TTC549 (cell line): ENCODE data around the gene ADK.

Experiments used
- FAIRE-seq: peaks from 2 replicates; lab custom pipeline; 2012; peaks lifted over from hg19 to GRCh38; lab: Jason Lieb, UNC

ADK gene

GRCh38 chr10:74365109-74365508, 214.1 kb downstream of the ADK start:
- no peak for FAIRE-seq

GRCh38 chr10:74371696-74372095, 220.7 kb downstream of the ADK start:
- FAIRE-seq: no peak

DNA sequence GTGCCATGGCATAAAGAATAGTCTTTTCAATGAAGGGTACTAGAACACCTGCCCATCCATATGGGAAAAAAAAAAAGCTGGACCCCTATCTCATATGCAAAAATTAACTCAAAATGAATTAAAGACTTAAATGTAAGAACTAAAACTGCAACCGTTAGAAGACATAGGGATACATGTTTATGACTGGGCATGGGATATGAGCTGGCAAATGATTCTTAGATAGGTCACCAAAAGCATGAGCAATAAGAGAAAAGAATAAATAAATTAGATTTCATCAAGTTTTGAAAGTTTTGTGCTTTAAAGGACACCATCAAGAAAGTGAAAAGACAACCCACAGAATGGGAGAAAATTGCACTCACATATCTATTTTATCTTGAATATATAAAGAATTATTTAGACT, 222.0 kb downstream of the ADK start:
- no peak for FAIRE-seq

DNA sequence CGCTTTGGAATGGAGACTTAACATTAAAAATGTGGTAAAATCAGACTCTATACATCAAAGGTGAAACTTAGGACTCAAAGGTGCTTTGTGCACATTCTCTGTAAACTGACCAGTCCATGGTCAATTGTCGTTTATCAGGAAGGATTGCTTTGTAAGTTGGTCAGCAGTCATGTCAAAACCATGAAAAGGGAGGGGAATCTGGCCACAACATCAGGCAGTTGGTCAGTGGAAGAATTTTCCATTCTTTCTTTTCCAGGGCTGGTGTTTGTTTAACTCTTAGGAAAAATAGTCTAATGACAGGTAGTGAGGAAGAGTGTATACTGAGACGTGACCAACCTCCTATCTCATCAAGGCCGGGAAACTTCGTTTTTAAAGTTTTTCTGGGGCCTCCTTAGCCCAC, 226.5 kb downstream of the ADK start:
- FAIRE-seq: no peak

DNA sequence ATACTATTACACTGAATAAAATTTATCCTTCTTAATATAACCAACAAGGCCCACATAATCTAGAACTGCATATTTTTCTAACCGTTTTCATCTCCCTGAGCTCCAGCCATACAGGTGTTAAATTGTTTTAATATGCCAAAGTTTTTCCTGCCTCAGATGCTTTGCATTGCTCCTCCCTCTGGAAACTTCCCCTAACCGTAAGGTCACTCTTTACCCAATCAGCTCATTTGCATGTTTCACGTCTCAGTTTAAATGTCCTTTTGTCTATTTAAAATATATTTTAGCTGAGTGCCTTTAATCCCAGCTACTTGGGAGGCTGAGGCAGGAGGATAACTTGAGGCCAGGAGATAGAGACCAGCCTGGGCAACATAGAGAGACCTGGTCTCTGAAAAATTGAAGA, 228.5 kb downstream of the ADK start:
- no peak for FAIRE-seq

DNA sequence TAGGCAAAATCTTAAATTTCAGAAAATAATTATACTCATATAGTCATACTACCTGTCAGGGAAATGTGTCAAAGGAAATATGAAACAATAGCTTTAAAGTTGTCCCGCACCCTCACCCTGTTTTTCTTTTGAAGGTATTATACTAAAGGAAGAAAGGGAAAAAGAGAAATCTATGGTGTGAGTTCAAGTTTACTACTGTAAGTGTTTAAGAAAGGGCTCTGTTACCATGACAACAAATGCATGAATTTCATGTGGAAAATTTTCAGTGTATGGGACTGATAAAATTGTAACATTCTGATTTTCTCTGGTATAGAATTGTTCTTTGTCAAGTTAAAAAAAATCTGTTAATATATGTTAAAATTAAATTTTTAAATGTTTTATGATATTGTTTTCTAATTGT, 229.8 kb downstream of the ADK start:
- FAIRE-seq: no peak

DNA sequence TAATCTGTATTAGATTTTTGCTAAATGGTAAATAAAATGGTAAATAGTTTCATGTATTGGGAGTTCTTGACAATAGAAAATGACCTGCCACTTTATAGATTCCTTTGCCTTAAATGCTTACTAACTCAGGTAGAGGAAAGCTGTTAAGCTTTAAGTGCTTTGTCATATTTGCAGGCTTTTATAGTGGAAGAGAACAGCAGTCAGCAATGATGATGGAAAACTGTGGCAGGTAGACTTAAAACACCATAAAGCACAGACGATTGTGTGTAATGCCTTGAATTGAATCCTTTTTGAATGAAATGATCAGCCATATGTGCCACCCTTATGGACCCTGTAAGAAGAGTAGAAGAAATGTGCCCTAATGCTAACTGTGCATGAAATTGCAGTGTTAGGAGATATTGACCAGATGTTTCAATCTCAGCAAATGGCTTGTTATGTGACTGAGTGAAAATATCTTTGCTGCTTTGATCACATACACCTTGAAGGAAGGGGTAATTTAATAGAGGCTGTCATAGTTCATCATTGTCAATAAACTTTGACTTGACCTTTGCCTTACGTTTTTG, 230.4 kb downstream of the ADK start:
- no peak for FAIRE-seq

DNA sequence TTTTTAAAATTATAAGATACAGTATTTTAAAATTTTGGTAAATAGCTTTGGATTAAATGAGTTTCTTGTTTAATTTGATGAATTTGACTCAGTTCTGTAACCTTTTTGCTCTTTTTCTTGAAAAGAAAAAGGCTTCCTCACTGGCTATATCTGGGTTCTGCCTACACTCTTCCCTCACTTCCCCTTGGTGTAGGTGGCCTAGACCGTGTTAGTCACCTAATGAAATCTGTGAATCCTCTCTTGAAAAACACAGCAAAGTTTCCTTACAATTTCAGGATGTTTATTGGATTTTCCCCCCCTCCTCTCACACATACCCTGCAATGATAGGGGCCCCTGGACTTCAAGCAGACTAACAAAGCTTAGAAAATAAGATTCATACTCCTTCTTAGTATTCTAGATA, 231.6 kb downstream of the ADK start:
- no peak for FAIRE-seq

- FAIRE-seq: no peak
Observed at GRCh38 chr10:74383642-74384041, 232.6 kb downstream of the ADK start.

- FAIRE-seq: no peak
Observed at GRCh38 chr10:74384615-74385183, 233.7 kb downstream of the ADK start.

GRCh38 chr10:74388801-74389200, 237.8 kb downstream of the ADK start:
- FAIRE-seq: no peak

GRCh38 chr10:74391786-74392185, 240.8 kb downstream of the ADK start:
- no peak for FAIRE-seq

DNA sequence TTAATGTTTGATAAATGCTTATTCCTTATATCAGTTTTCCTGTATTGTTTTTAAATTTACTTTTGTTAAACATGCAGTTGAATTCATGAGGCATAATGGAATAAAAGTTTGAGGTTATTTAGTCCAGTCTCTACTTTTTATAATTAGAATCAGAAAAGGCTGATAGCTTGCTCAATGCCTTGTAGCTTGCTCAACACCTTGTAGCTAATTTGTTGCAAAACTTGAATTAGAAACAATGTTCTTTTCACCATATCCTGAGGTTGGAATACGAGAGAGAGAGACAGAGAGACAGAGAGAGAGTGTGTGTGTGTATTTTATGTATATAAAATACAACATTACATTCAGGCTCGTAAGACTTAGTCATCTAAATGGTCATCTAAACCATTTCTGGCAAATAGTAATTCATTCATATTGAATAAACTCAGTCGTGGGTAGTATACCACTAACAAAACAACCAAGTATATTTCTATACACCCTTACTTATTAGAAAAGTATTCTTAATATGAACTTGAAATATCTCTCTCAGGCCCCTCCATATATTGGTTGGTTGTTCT, 243.5 kb downstream of the ADK start:
- no peak for FAIRE-seq

DNA sequence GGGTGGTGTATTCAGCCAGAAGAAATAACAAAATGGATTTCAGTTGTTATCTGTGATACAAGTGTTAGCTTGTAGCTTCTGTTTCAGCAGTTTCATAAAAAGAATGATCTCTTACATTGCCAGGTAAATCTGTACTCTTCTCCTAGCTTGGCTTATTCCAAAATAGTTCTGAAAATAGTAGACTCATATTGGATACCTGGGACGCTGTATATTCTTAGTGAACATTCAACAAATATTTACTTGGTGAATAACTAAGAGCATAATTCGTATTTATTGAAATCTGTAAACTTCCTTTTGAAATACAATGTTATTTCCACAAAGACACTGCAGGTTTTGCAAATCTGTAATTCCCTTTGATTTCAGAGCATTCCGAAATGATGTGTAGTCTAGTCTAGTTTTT, 249.2 kb downstream of the ADK start:
- no peak for FAIRE-seq

GRCh38 chr10:74406006-74406405, 255.0 kb downstream of the ADK start:
- no peak for FAIRE-seq

- FAIRE-seq: no peak
Observed at GRCh38 chr10:74415146-74415839, 264.3 kb downstream of the ADK start.

GRCh38 chr10:74417397-74417796, 266.4 kb downstream of the ADK start:
- no peak for FAIRE-seq

GRCh38 chr10:74418285-74418872, 267.4 kb downstream of the ADK start:
- FAIRE-seq: no peak

- FAIRE-seq: no peak
Observed at GRCh38 chr10:74419491-74419951, 268.5 kb downstream of the ADK start.

GRCh38 chr10:74419958-74420375, 268.9 kb downstream of the ADK start:
- FAIRE-seq: no peak

DNA sequence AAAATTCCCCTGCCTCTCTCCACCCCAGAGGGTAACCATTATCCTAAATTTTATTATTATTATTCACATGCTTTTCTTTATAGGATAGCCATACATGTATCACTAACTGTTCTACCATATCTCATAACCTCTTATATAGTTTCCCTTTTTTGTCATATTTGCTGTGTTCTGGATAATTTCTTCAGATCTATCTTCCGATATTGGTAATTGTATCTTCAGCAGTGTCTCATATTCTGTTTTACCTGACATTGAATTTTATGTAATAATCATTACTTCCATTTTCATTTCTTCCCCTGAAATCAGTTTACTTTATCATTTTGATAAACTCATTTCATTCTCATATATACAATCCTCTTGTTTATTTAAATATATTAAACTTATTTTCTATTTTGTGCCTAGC, 273.5 kb downstream of the ADK start:
- no peak for FAIRE-seq

DNA sequence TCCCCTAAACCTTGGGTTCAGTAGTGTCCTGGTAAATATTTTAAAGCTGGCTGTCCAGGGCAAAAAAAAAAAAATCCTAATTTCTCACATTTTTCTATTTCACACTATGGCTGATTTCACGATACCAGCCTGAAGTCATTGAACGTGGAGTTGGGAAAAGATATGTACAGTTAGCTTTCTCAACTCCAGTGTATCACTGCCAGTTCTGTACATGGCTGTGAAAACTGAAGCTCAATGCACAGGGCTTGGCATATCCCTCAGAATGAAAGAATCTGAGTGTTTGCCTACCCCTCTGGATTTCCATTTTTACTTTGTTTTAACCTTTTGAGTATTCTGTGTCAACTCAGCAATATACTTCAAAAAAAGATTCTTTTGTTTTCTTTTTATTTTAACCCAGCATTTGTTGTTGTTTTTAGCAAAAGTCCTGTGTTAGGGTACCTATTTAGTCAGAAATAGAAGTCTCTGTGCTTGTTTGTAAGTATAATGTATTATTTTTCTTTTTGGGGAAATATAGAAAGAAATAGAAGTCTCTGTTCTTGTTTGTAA, 274.5 kb downstream of the ADK start:
- no peak for FAIRE-seq

DNA sequence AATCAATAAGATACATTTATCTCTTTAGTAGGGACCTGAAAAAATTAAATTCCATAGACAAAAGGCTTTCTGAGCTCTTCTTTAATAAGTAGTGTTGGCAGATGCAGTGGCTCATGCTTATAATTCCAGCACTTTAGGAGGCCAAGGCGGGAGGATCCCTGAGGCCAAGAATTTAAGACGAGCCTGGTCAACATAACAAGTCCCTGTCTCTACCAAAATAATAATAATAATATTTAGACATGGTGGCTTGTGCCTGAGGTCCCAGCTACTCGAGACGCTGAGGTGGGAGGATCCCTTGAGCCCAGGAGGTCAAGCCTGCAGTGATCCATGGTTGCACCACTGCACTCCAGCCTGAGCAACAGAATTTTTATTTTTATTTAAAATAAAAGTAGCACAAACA, 280.8 kb downstream of the ADK start:
- no peak for FAIRE-seq
